Parathyroid adenoma (tissue), 2 donors: ENCODE results near the gene NRTN.

Source experiments
- H2AFZ ChIP-seq: fragments of 300-600 bp; sonication (generic); one replicate; pipeline ENCODE4 v1.7.0; 2017; ENCODE audit warnings: antibody characterized with exemption, mild to moderate bottlenecking
- H3K27ac ChIP-seq: fragments of 300-600 bp; sonication (generic); one replicate; pipeline ENCODE4 v1.7.0; 2017
- H3K27me3 ChIP-seq: fragments of 300-600 bp; sonication (generic); one replicate; pipeline ENCODE4 v1.7.0; 2017; ENCODE audit warnings: low read length; ENCODE audit not compliant: control insufficient read depth, insufficient read depth
- H3K36me3 ChIP-seq: fragments of 300-600 bp; sonication (generic); one replicate; pipeline ENCODE4 v1.7.0; 2017; ENCODE audit warnings: low read length; ENCODE audit not compliant: control insufficient read depth, insufficient read depth
- H3K4me1 ChIP-seq: fragments of 300-600 bp; sonication (generic); one replicate; pipeline ENCODE4 v1.7.0; 2017; ENCODE audit warnings: control low read depth
- H3K4me2 ChIP-seq: fragments of 300-600 bp; sonication (generic); one replicate; pipeline ENCODE4 v1.7.0; 2017; ENCODE audit warnings: low read length
- H3K4me3 ChIP-seq: fragments of 300-600 bp; sonication (generic); one replicate; pipeline ENCODE4 v1.7.0; 2017; ENCODE audit warnings: low read depth, low read length
- H3K79me2 ChIP-seq: fragments of 300-600 bp; sonication (generic); one replicate; pipeline ENCODE4 v1.7.0; 2017; ENCODE audit warnings: control low read depth
- H3K9ac ChIP-seq: fragments of 300-600 bp; sonication (generic); one replicate; pipeline ENCODE4 v1.7.0; 2017; ENCODE audit warnings: mild to moderate bottlenecking
- H3K9me3 ChIP-seq: fragments of 300-600 bp; sonication (generic); one replicate; pipeline ENCODE4 v1.7.0; 2017; ENCODE audit warnings: low read length; ENCODE audit not compliant: control insufficient read depth
- CTCF ChIP-seq: fragments of 300-600 bp; sonication (generic); IDR thresholded peaks from one replicate; pipeline ENCODE4 v1.7.0; 2017; ENCODE audit warnings: antibody characterized with exemption, mild to moderate bottlenecking
- donor health status: primary hyperparathyroidism.

Gene NRTN

GRCh38 chr19:5806133-5806489 lies 1.2 kb downstream of the NRTN start:
- H3K9me3 ChIP-seq: no peaks in the 10 kb centered on the region
- H3K36me3 ChIP-seq: no peaks in the 10 kb centered on the region
- no peaks in the 10 kb centered on the region for H3K79me2 ChIP-seq
- TF ChIP-seq CTCF: no peak
- H2AFZ ChIP-seq: peak overlapping the region; percentile 79
- H3K27me3 ChIP-seq: no peaks in the 10 kb centered on the region
- peak overlapping the region; percentile 43 for H3K4me3 ChIP-seq
- peak overlapping the region; percentile 60 for H3K4me2 ChIP-seq
- no peak overlapping the region for H3K9ac ChIP-seq
- peaks cover 2% of the 10 kb centered on the region for H3K4me1 ChIP-seq
- no peak overlapping the region for H3K27ac ChIP-seq

- Histone ChIP-seq H3K9me3 (no peaks in the 10 kb centered on the region), H3K4me3 (no peak overlapping the region), H3K4me1 (peaks cover 2% of the 10 kb centered on the region), H3K79me2 (no peaks in the 10 kb centered on the region), H3K27ac (no peak overlapping the region), H3K9ac (no peak overlapping the region), H2AFZ (no peak overlapping the region), H3K36me3 (no peaks in the 10 kb centered on the region), H3K27me3 (no peaks in the 10 kb centered on the region), H3K4me2 (no peak overlapping the region)
- no peak for TF ChIP-seq CTCF
Observed at GRCh38 chr19:5806905-5807304, 2.0 kb downstream of the NRTN start.

- Histone ChIP-seq H3K27me3 (no peaks in the 10 kb centered on the region), H3K4me2 (no peak overlapping the region), H3K4me3 (no peak overlapping the region), H3K9ac (no peak overlapping the region), H3K36me3 (no peaks in the 10 kb centered on the region), H3K9me3 (no peaks in the 10 kb centered on the region), H2AFZ (no peak overlapping the region), H3K79me2 (no peaks in the 10 kb centered on the region), H3K4me1 (peaks cover 2% of the 10 kb centered on the region), H3K27ac (no peak overlapping the region)
- TF ChIP-seq CTCF: no peak
Observed at GRCh38 chr19:5808120-5808816, 3.4 kb downstream of the NRTN start.

- no peak overlapping the region for H3K27ac ChIP-seq
- no peak overlapping the region for H3K4me2 ChIP-seq
- no peak overlapping the region for H2AFZ ChIP-seq
- H3K4me3 ChIP-seq: no peak overlapping the region
- no peak for TF ChIP-seq CTCF
- no peaks in the 10 kb centered on the region for H3K79me2 ChIP-seq
- H3K4me1 ChIP-seq: no peaks in the 10 kb centered on the region
- H3K9me3 ChIP-seq: no peaks in the 10 kb centered on the region
- H3K27me3 ChIP-seq: no peaks in the 10 kb centered on the region
- H3K9ac ChIP-seq: no peak overlapping the region
- no peaks in the 10 kb centered on the region for H3K36me3 ChIP-seq
Observed at GRCh38 chr19:5809053-5809452, 4.2 kb downstream of the NRTN start.

GRCh38 chr19:5809469-5809868 lies 4.6 kb downstream of the NRTN start:
- H3K79me2 ChIP-seq: no peaks in the 10 kb centered on the region
- no peaks in the 10 kb centered on the region for H3K9me3 ChIP-seq
- H3K27me3 ChIP-seq: no peaks in the 10 kb centered on the region
- H3K36me3 ChIP-seq: no peaks in the 10 kb centered on the region
- no peak overlapping the region for H3K9ac ChIP-seq
- no peak overlapping the region for H3K27ac ChIP-seq
- no peak overlapping the region for H3K4me3 ChIP-seq
- no peak overlapping the region for H3K4me2 ChIP-seq
- no peak overlapping the region for H2AFZ ChIP-seq
- H3K4me1 ChIP-seq: no peaks in the 10 kb centered on the region
- no peak for TF ChIP-seq CTCF
